GM23248 (cell line): ENCODE data around the gene PGBD5.

ENCODE experiments used
- EZH2 ChIP-seq: fragments of 200-600 bp; sonication (generic); IDR thresholded peaks from 2 replicates; pipeline ENCODE4 v1.6.1; 2018; ENCODE audit warnings: antibody characterized with exemption, mild to moderate bottlenecking; ENCODE audit not compliant: insufficient read depth, poor library complexity, severe bottlenecking
- EZH2phosphoT487 ChIP-seq: fragments of 200-600 bp; sonication (generic); IDR thresholded peaks from 2 replicates; pipeline ENCODE4 v1.6.1; 2018; ENCODE audit warnings: antibody characterized with exemption, moderate library complexity, mild to moderate bottlenecking, low read depth; ENCODE audit not compliant: insufficient read depth

DNA sequence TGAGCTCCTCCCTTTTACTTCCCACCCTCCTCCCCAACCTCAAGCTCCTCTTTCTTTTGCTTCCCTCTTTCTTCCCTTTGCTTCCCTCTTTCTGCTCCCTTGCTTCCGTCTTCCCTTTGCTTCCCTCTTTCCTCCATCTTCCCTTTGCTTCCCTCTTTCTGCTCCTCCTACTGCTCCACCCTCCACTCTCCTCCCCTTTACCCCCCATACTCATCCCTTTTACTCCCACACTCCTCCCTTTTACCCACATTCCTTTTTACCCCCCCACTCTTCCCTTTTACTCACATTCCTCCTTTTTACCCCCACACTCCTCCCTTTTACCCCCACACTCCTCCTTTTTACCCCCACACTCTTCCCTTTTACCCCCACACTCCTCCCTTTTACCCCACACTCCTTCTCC is 30.2 kb downstream of the PGBD5 start:
- TF ChIP-seq EZH2, result no peak
- no peak for TF ChIP-seq EZH2phosphoT487
